GM19468 (cell line): ENCODE data around the gene ADD1.
A peak's percentile ranks its signal among the peaks of the same experiment; 100 is the strongest.

ENCODE experiments used
- ATAC-seq: cut with Tn5 transposase; IDR thresholded peaks from one replicate; pipeline ENCODE4 v1.9.1; 2021; ENCODE audit warnings: mild to moderate bottlenecking, moderate library complexity, moderate number of reproducible peaks; ENCODE audit not compliant: unreplicated experiment; ENCODE audit errors: extremely low read depth

The ADD1 gene

GRCh38 chr4:2832309-2832980, 11.2 kb upstream of the ADD1 start:
- no peak for ATAC-seq

- no peak for ATAC-seq
These were observed 10.5 kb upstream of the ADD1 start for GRCh38 chr4:2832981-2833670.

- no peak for ATAC-seq
These were observed 10.0 kb upstream of the ADD1 start for GRCh38 chr4:2833671-2834000.

GRCh38 chr4:2834001-2834921, 9.4 kb upstream of the ADD1 start:
- ATAC-seq = no peak

GRCh38 chr4:2835978-2836377, 7.7 kb upstream of the ADD1 start:
- no peak for ATAC-seq

GRCh38 chr4:2836391-2836859, 7.2 kb upstream of the ADD1 start:
- no peak for ATAC-seq

- no peak for ATAC-seq
These were observed 6.3 kb upstream of the ADD1 start for GRCh38 chr4:2837110-2837903.

GRCh38 chr4:2837904-2838496, 5.6 kb upstream of the ADD1 start:
- ATAC-seq = no peak

- no peak for ATAC-seq
These were observed 4.6 kb upstream of the ADD1 start for GRCh38 chr4:2839060-2839459.

GRCh38 chr4:2842687-2843262, 869 bp upstream of the ADD1 start:
- ATAC-seq = no peak

GRCh38 chr4:2843941-2844584, 419 bp downstream of the ADD1 start:
- no peak for ATAC-seq

- ATAC-seq = no peak
These were observed 2.5 kb downstream of the ADD1 start for GRCh38 chr4:2846172-2846571.

- ATAC-seq = no peak
These were observed 3.7 kb downstream of the ADD1 start for GRCh38 chr4:2847302-2847871.

- ATAC-seq = no peak
These were observed 4.8 kb downstream of the ADD1 start for GRCh38 chr4:2848449-2848848.

GRCh38 chr4:2849267-2850152, 5.9 kb downstream of the ADD1 start:
- no peak for ATAC-seq

GRCh38 chr4:2850966-2851798, 7.5 kb downstream of the ADD1 start:
- no peak for ATAC-seq

- peak; percentile 35 for ATAC-seq
These were observed 8.9 kb downstream of the ADD1 start for GRCh38 chr4:2852481-2852921.
